IPS-15b (cell line): Measurements from ENCODE around the gene CRIM1.

ENCODE experiments used
- H3K27me3 ChIP-seq: one replicate; pipeline ENCODE4 v1.6.1; 2013; ENCODE audit warnings: low read length; ENCODE audit not compliant: control insufficient read depth, insufficient read depth
- H3K36me3 ChIP-seq: one replicate; pipeline ENCODE4 v1.6.1; 2013; ENCODE audit warnings: low read length; ENCODE audit not compliant: control insufficient read depth, insufficient read depth
- H3K4me1 ChIP-seq: one replicate; pipeline ENCODE4 v1.6.1; 2013; ENCODE audit warnings: mild to moderate bottlenecking, low read length; ENCODE audit not compliant: control insufficient read depth, insufficient read depth
- H3K4me3 ChIP-seq: one replicate; pipeline ENCODE4 v1.5.1; 2013; ENCODE audit warnings: low read depth, low read length
- H3K9ac ChIP-seq: one replicate; pipeline ENCODE4 v1.6.1; 2013; ENCODE audit warnings: low read depth, mild to moderate bottlenecking, low read length
- H3K9me3 ChIP-seq: one replicate; pipeline ENCODE4 v1.6.1; 2013; ENCODE audit warnings: mild to moderate bottlenecking, low read length; ENCODE audit not compliant: control insufficient read depth, insufficient read depth

CRIM1 gene

DNA sequence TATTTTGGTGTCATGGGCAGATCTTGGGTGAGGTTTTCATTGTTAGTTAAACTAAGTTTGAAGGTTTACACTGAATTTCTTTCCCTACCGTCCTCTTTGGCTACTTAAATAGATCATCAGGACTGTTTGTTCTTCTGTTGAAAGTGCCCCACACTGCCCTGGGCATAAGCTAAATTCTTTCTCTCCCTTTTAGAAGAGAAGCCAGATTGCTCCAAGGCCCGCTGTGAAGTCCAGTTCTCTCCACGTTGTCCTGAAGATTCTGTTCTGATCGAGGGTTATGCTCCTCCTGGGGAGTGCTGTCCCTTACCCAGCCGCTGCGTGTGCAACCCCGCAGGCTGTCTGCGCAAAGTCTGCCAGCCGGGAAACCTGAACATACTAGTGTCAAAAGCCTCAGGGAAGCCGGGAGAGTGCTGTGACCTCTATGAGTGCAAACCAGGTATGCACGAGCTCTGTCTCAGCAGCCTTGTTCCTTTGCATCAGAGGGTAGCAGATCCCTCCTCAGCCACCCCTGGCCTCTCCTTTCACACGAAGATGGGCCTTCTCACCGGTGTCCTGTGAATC lies 85.6 kb downstream of the CRIM1 start:
- Histone ChIP-seq H3K9me3 (no peaks in the 10 kb centered on the region), H3K36me3 (peaks cover 13% of the 10 kb centered on the region), H3K27me3 (no peaks in the 10 kb centered on the region), H3K9ac (no peak overlapping the region), H3K4me3 (no peak overlapping the region), H3K4me1 (no peaks in the 10 kb centered on the region)

DNA sequence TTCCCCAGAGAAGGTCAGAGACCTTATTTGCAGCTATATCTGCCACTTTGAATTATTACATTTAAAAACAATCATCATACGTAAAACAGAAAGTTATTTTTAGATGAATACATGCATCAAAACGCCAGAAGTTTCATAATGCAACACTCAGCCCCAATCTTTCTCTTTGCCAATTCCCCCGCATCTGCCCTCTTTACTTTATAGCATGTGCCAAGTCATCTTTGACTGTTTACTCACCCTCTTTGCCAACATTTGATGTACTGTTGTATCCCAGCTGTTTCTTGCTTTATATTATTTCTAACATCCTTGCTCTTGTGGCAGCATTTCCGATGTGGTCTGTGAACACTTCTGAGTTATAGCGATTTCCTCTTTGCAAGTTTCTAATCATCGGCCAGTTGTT lies 86.2 kb downstream of the CRIM1 start:
- Histone ChIP-seq H3K9me3 (no peaks in the 10 kb centered on the region), H3K4me1 (no peaks in the 10 kb centered on the region), H3K36me3 (peaks cover 13% of the 10 kb centered on the region), H3K27me3 (no peaks in the 10 kb centered on the region), H3K4me3 (no peak overlapping the region), H3K9ac (no peak overlapping the region)

DNA sequence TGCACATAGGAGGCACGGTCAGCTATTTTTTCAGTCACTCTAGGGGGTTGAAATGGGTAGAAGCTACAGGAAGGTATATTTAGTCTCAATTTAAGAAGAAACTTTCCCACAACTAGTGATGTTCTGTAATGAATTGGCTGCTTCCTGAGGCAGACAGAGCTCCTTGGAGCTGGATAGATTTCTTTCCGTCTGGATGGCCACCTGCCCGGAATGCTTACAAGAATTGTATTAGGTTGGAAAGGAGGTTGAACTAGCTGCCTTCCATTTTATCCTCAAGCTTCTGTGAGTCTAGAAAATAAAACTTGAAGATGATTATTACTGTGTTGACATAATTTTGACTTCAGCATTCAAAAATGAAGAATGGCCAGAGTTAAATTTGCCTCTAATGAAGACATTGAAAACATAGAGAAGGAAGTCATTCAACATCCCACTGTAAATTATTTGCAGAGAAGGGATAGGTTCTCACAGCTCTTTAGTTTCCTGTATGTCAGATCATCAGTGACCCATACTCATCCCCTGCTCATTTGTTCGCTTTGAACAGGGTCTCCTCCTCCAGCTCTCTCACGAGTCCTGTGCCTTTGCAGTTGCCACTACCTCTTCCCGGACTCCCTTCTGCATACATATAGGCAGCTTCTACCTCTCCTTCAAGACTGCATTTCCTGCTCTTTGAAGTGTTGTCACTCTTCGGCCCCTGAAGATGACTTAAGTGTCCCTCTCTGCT lies 88.8 kb downstream of the CRIM1 start:
- Histone ChIP-seq H3K9ac (no peak overlapping the region), H3K36me3 (peaks cover 13% of the 10 kb centered on the region)

DNA sequence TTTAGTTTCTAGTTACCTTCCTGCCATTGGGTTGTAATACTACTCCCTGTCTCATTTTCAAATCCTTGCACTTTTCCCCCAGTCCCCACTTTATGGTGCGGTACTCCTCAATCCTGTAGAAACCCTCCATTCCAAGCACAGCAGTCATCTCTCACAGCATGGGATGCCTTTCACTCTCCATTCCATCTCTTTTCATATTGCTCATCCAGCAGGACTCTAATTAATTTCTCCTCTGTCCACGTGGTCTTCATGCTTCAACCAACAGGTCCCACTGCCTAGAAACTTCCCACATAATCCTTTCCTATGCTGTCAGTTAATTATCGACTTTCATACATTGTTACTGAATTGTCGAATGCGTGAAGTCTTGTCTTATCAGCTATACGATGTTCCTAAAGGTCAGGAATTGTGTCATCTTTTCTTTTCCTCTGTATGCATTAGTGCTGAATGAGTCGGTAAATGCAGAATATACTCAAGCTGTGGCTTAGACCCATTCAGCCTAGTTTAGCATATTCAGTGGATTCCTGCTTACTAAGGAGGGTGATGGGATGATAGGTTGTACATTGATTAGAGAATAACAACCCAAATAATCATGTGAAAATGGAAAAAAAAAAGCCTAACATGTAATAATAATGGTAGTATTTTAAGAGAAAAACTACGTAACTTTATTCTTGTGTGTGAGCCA lies 89.7 kb downstream of the CRIM1 start:
- Histone ChIP-seq H3K9me3 (no peaks in the 10 kb centered on the region), H3K4me3 (no peak overlapping the region), H3K27me3 (no peaks in the 10 kb centered on the region), H3K9ac (no peak overlapping the region), H3K36me3 (peaks cover 13% of the 10 kb centered on the region), H3K4me1 (no peaks in the 10 kb centered on the region)

More for the DNA sequence above, 88.8 kb downstream of the CRIM1 start:
- no peak overlapping the region for H3K4me3 ChIP-seq
- no peaks in the 10 kb centered on the region for H3K9me3 ChIP-seq
- no peaks in the 10 kb centered on the region for H3K27me3 ChIP-seq
- H3K4me1 ChIP-seq = no peaks in the 10 kb centered on the region

DNA sequence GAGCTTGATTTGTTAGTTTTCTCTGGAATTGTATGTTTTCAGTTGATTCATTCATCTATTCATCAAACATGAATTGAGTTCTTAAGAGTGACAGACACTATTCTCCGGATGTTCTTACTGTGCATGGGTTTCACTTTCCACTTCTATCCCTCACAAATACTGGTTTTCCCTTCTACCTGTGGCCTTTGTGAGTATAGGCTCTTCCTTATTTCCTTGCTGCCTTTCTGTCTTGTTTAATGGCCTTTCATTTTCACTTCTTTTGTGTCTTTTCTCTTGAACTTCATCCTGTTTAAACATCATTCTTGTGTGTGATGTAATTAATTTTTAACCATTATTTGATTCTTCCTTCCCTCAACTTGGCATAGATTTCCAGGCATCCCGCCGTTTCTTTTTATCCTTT lies 90.7 kb downstream of the CRIM1 start:
- peaks cover 10% of the 10 kb centered on the region for H3K36me3 ChIP-seq
- no peaks in the 10 kb centered on the region for H3K9me3 ChIP-seq
- no peak overlapping the region for H3K4me3 ChIP-seq
- no peak overlapping the region for H3K9ac ChIP-seq
- no peaks in the 10 kb centered on the region for H3K27me3 ChIP-seq
- H3K4me1 ChIP-seq = no peaks in the 10 kb centered on the region

DNA sequence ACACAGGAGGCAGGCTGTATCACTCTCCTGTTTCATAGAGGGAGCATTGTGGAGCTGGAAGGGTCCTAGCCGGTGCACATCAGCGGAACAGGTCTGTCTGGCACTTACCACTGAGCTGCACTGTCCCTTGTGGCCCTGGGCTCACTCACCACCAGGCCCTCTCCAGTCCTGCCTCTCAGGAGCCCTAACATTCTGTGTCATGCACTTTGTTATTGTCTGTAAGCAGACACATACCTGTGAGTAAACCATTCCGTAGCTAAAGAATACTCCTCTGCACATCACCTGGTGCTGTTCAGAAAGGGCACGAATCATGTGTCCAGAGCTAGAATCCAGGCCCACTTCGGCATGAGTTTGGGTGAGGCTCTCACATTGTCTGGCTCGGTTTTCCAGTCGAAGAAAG lies 93.6 kb downstream of the CRIM1 start:
- no peaks in the 10 kb centered on the region for H3K4me1 ChIP-seq
- H3K27me3 ChIP-seq = no peaks in the 10 kb centered on the region
- H3K36me3 ChIP-seq = no peaks in the 10 kb centered on the region
- no peak overlapping the region for H3K4me3 ChIP-seq
- H3K9me3 ChIP-seq = no peaks in the 10 kb centered on the region
- H3K9ac ChIP-seq = no peak overlapping the region

DNA sequence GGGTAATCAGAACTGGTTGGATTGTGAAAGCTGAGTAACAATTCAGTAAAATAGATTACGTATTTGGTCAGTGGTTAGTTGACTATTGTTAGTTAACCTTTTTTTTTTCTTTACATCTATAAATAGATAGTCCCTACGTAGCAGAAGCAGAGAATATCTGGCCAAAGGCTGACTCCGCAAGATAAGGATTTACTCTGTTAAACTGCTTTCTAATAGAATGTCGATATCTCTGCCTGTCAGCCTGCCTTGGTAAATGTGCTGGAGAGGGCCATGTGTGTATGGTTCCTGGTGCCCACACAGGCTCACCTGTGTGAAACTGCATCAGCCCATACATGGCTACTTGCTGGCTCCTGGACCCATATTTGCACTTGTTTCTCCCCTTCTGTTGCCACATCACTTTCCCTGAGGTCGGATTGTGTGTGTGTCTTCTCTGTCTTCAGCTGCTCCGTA lies 94.4 kb downstream of the CRIM1 start:
- Histone ChIP-seq H3K36me3 (no peaks in the 10 kb centered on the region), H3K9ac (peak overlapping the region; percentile 9), H3K4me1 (no peaks in the 10 kb centered on the region), H3K9me3 (no peaks in the 10 kb centered on the region), H3K27me3 (no peaks in the 10 kb centered on the region), H3K4me3 (no peak overlapping the region)

DNA sequence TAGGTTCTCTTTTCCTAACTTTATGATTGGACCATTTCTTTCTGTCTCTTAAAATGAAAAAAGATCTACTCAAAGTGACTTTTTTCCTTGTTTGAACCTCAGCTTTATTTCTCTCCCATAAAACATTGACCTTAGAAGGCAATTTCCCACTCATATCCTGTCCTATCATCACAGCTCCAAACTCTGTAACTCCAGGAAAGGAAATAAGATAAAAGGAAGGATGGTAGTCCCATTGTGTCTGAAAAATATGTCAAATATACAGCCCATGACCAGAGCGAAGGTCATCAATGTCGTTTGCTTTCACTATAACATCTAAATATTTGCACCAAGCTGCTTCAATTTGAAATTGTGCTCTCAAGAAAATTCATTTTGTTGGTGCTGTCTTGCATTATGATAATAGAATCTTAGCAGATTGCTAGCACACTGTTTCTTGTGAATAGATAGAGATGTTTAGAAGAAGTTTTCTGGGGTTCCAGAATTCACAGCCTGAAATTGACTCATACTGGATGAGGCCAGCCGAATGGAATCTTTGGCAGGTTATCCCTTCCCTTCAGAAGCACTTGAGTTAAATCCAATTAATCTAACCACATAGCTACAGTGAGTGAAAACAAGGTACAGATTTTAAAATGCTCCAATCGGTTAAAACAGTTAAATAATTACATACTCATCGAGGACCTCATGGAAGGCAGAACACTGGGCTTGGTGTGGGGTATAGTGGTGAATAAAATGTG lies 95.1 kb downstream of the CRIM1 start:
- no peaks in the 10 kb centered on the region for H3K4me1 ChIP-seq
- H3K4me3 ChIP-seq = no peak overlapping the region
- no peaks in the 10 kb centered on the region for H3K9me3 ChIP-seq
- H3K36me3 ChIP-seq = no peaks in the 10 kb centered on the region
- H3K27me3 ChIP-seq = no peaks in the 10 kb centered on the region
- H3K9ac ChIP-seq = no peak overlapping the region

DNA sequence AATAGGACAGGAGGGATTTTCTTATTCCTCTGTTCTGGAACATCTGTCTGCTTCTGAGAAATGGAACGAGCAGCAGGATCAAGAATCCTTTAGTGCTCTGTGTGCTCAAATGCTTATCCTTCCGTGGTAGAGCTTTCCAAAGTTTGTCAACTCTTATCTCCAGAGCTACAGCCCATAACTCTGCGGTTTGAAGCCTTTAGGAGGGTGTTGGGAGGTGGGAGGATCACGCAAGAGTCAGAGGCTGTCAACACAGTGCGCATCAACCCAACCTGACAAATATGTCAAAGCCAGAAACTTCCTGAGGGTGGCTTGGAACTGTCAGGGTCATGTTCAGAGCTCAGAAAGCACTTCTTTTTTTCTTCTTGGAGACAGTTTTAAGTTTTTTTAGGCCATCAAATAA lies 95.9 kb downstream of the CRIM1 start:
- Histone ChIP-seq H3K36me3 (no peaks in the 10 kb centered on the region), H3K4me1 (no peaks in the 10 kb centered on the region), H3K4me3 (no peak overlapping the region), H3K9me3 (no peaks in the 10 kb centered on the region), H3K27me3 (no peaks in the 10 kb centered on the region), H3K9ac (no peak overlapping the region)

DNA sequence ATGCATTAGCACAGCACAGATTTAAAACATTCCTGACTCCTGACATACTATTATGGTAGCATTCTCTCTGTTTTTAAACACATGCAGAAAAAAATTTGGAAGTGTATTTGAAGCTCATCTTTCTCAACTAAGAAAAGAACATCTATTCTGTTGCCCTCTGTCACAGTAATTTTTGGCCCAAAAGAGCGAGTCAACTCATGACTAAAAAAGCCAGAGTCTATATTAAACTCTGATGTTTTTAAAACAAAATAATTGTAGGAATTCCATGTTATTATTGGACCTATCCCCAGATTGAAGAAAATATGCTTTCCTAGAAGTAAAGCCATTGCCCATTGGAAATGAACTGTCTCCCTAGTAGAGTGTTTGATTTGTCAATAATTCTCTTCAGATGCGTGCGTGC lies 96.7 kb downstream of the CRIM1 start:
- no peak overlapping the region for H3K9ac ChIP-seq
- no peaks in the 10 kb centered on the region for H3K9me3 ChIP-seq
- H3K27me3 ChIP-seq = no peaks in the 10 kb centered on the region
- no peaks in the 10 kb centered on the region for H3K4me1 ChIP-seq
- no peak overlapping the region for H3K4me3 ChIP-seq
- H3K36me3 ChIP-seq = no peaks in the 10 kb centered on the region

DNA sequence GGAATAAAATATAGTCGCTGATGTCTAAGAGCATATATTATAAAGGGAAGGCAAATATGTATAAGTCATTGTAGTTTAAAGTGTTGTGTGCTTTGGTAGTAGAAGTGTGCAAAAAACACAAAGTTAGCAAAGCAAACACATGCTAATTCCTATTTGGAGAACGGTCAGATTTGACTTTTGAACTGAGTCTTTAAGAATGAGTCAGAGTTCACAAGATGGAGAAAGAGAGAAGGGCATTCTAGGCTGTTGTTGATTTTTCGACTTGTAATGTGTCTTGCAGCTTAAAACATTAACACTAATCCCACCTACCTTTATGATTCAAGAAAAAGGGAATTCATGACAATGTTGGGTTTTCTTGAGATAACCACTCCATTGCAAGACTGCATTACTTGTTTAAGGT lies 98.1 kb downstream of the CRIM1 start:
- Histone ChIP-seq H3K36me3 (no peaks in the 10 kb centered on the region), H3K27me3 (no peaks in the 10 kb centered on the region), H3K9me3 (no peaks in the 10 kb centered on the region), H3K4me3 (no peak overlapping the region), H3K9ac (no peak overlapping the region), H3K4me1 (peaks cover 7% of the 10 kb centered on the region)
